Ascending aorta (tissue), 2 donors: ENCODE measurements around the gene HSPG2. TPM values are rescaled to one million over a fixed set of nuclear protein-coding genes. Genes with fewer than 3 reads are reported as not detected.

Source experiments
- DNase-seq, 2 donors: peaks; one replicate each; pipeline ENCODE4 v3.0.0-alpha.2; 2019; ENCODE audit warnings: low spot score in 2 of 2
- H3K27ac ChIP-seq, 2 donors: fragments of 200-600 bp; sonication (generic); one replicate each; pipeline ENCODE4 v1.5.1; 2016 to 2017; ENCODE audit warnings: mild to moderate bottlenecking in 1 of 2
- H3K27me3 ChIP-seq: fragments of 200-600 bp; sonication (generic); one replicate; pipeline ENCODE4 v1.5.1; 2017
- H3K36me3 ChIP-seq, 2 donors: fragments of 200-600 bp; sonication (generic); one replicate each; pipeline ENCODE4 v1.5.1; 2016
- H3K4me1 ChIP-seq, 2 donors: fragments of 200-600 bp; sonication (generic); one replicate each; pipeline ENCODE4 v1.5.1; 2016 to 2017; ENCODE audit warnings: mild to moderate bottlenecking in 1 of 2
- H3K4me3 ChIP-seq, 2 donors: fragments of 200-600 bp; sonication (generic); one replicate each; pipeline ENCODE4 v1.5.1; 2016 to 2017; ENCODE audit warnings: mild to moderate bottlenecking in 1 of 2
- H3K9me3 ChIP-seq, 2 donors: fragments of 200-600 bp; sonication (generic); one replicate each; pipeline ENCODE4 v1.5.1; 2016
- CTCF ChIP-seq, 3 experiments: fragments of 200-600 bp in 2 of 3; fragments of 450-650 bp in 1 of 3; sonication (generic) in 2 of 3; IDR thresholded peaks; one replicate each; pipeline ENCODE4 v1.5.1; 2016 to 2019; ENCODE audit warnings: antibody characterized with exemption in 3 of 3, mild to moderate bottlenecking in 1 of 3, moderate library complexity in 1 of 3
- intact Hi-C: fragments of 100-400 bp; cut with DNase I; formaldehyde crosslinking; loops from one replicate; pipeline ENCODE4 v1.15.1; 2023
- total RNA-seq: library from RNA; depleted of rRNA; stranded (reverse); fragments of >200 nt; gene quantifications from one replicate; pipeline ENCODE4 v1.1.0, GENCODE V29; 2016

The HSPG2 gene
- total RNA-seq, 1 donor from 2014 or later: 1,294 TPM

DNA sequence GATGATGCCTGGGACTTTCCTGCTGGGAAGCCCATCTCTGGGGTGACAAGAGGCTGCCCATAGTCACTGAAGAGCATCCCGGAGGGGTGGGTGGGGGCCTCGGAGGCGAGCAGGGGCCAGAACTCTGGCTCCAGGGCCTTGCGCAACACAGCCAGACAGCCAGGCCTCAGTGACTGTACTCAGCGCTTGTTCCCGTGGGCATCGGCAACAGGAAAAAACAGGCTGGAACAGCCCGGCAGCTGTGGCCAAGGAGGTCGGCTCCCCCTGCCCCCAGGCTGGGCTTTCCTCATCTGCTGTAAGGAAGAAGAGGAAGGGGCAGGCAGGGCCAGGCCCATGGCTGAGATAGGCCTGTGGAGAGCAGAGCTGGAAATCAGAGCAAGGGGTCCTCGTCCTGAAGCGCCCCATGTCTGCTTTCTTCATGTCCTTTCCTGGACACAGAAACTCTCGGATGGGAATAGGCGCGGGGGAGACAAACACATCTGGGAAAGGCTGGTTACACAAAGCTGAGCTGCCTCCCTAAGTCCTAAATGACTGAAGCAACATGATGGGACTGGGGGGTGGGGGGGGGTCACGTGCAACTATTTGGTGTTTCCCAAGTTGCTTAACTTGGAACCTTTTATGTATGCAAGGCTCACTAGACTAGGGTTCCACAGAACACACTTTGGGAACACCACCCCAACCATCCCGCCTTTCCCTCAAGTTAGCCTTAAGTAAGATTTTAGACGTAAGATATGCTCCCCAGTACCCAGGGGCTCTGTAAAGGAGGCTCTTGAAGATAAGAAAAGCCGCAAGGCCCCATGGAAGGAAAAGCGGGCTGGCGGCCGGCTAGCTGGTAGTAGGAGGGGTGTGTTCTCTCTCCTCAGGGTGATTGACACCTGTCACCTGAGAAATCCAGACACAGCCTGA is 30.7 kb downstream of the HSPG2 start:
- H3K4me1 ChIP-seq: peaks cover 71 to 100% of the 10 kb centered on the region in 2 donors

GRCh38 chr1:21904704-21905520 is 32.2 kb downstream of the HSPG2 start:
- H3K27ac ChIP-seq: peak overlapping the region; percentile 94 to 96
- peak in 1 of 2 donors; percentile 94 for DNase-seq
- peaks cover 67 to 100% of the 10 kb centered on the region in 2 donors for H3K4me1 ChIP-seq

More for the DNA sequence above, 30.7 kb downstream of the HSPG2 start:
- H3K27ac ChIP-seq: peak overlapping the region; percentile 94 to 96
- intact Hi-C loops: loop anchor here (2.0 to 10.0 kb wide), 2 partner anchors 32 to 1658 kb away; no protein-coding TSS in a partner anchor
- no peaks in the 10 kb centered on the region for H3K27me3 ChIP-seq
- H3K36me3 ChIP-seq: peaks cover 0 to 2% of the 10 kb centered on the region in 2 donors
- TF ChIP-seq CTCF (IDR thresholded peaks at IDR 0.05): no peak
- no peaks in the 10 kb centered on the region for H3K9me3 ChIP-seq
- no peak overlapping the region for H3K4me3 ChIP-seq
- DNase-seq: peak; percentile 63 to 95

GRCh38 chr1:21904454-21904703 is 32.7 kb downstream of the HSPG2 start:
- Histone ChIP-seq H3K27ac (peak overlapping the region; percentile 94 to 96), H3K4me1 (peaks cover 69 to 100% of the 10 kb centered on the region in 2 donors), H3K4me3 (no peak overlapping the region), H3K27me3 (no peaks in the 10 kb centered on the region), H3K36me3 (no peaks in the 10 kb centered on the region), H3K9me3 (no peaks in the 10 kb centered on the region)
- intact Hi-C loops: loop anchor here (10.0 kb wide), 1 partner anchor 1660 kb away; no protein-coding TSS in a partner anchor
- no peak for DNase-seq
- no peak for TF ChIP-seq CTCF (IDR thresholded peaks at IDR 0.05)

More at GRCh38 chr1:21904704-21905520, 32.2 kb downstream of the HSPG2 start:
- intact Hi-C loops: loop anchor here (10.0 kb wide), 1 partner anchor 1660 kb away; no protein-coding TSS in a partner anchor
- Histone ChIP-seq H3K4me3 (no peak overlapping the region), H3K36me3 (no peaks in the 10 kb centered on the region), H3K9me3 (no peaks in the 10 kb centered on the region), H3K27me3 (no peaks in the 10 kb centered on the region)
- TF ChIP-seq CTCF (IDR thresholded peaks at IDR 0.05): no peak

DNA sequence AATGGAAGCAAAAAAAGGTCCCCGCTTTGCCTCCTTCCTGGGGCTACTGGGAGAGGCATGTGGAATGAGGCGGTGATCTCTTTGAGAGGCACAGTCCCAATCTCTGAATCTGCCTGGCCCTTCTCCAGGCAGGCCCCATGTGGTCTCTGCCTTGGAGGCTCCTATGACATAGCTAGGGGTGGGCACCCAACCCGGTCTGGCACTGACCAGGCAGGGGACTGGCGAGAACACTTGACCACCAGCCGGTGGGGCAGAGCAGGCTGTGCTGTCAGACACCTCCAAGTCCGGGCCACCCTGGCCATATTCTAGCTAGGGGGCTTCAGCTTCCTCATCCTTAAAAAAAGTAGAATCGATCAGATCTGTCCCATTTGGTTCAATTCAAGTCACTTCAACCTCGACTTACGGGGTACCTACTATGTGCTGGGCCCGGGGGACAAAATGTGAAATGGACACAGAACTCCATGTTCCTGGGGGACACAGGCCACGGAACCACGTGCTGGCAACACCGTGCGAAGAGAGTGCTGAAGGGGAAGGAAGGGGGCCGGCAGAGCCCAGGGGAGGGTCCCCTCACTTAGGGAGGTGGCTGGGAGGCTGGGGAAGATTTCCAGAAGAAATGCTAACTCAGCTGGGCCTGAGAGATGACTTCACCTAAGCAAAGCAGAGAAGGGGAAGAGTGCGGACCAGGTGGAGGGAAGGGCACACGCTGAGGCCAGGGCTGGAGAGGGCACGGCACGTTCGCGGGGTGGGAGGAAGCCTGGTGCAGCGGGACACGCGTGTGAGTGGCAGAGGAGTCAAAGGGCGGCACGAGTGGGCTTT is 33.3 kb downstream of the HSPG2 start:
- H3K27ac ChIP-seq: peak overlapping the region; percentile 94 to 96
- no peaks in the 10 kb centered on the region for H3K27me3 ChIP-seq
- H3K9me3 ChIP-seq: no peaks in the 10 kb centered on the region
- H3K4me1 ChIP-seq: peaks cover 70 to 100% of the 10 kb centered on the region in 2 donors
- no peaks in the 10 kb centered on the region for H3K36me3 ChIP-seq
- intact Hi-C loops: loop anchor here (10.0 kb wide), 1 partner anchor 1661 kb away; no protein-coding TSS in a partner anchor
- no peak overlapping the region for H3K4me3 ChIP-seq
- TF ChIP-seq CTCF (IDR thresholded peaks at IDR 0.05): no peak
- DNase-seq: no peak
